ENCODE data around the gene ARHGEF12. TPM values are rescaled to one million over a fixed set of nuclear protein-coding genes. Genes with fewer than 3 reads are reported as not detected.
A peak's percentile ranks its signal among the peaks of the same experiment; 100 is the strongest.

Gene ARHGEF12
- polyA plus RNA-seq, 3 donors, result 0.25 to 0.87 (median 0.27) TPM

DNA sequence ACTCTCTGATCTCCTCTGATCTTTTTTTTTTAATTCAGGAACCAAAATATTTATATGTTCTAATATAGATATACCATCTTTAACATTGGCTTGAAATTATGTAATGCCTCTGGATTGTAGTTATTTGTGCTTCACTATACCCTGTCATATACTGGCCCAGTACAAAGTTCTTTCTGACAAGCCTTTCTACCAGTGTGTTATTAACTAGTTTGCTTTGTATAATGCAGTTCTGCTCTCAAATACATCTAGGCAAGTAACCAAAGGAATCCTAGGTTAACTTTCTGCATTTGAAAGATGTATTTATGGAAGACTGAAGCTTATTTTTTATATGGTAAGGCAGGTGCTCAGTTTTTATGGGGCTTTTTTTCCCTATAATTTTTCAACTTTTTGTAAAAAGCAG is 36.1 kb downstream of the ARHGEF12 start:
- Mint-ChIP-seq H3K36me3 (no peaks in the 10 kb centered on the region), H3K9me3 (peaks cover 0 to 2% (median 0%) of the 10 kb centered on the region in 7 donors), H3K27me3 (ENCODE audit: low read depth in 3 of 3) (peaks cover 25 to 59% (median 57%) of the 10 kb centered on the region in 3 donors), H3K4me3 (no peak overlapping the region), H3K4me1 (no peaks in the 10 kb centered on the region), H3K27ac (no peak overlapping the region)
- DNase-seq, result no peak
- H3K9me3 ChIP-seq (replicated peaks in 1 of 2; ENCODE audit: control insufficient read depth in 1 of 2, insufficient read depth in 1 of 2, low read length in 2 of 2), result no peaks in the 10 kb centered on the region
- peaks cover 39 to 84% of the 10 kb centered on the region in 2 donors for H3K27me3 ChIP-seq (ENCODE audit: control insufficient read depth in 2 of 2, insufficient read depth in 2 of 2, low read length in 2 of 2)
- no peak overlapping the region for H3K4me3 ChIP-seq (replicated peaks in 1 of 3; ENCODE audit: low read depth in 2 of 3, low read length in 3 of 3)
- H3K4me2 ChIP-seq (replicated peaks; ENCODE audit: extremely low read depth, low read length, poor library complexity, severe bottlenecking), result no peak overlapping the region
- H3K27ac ChIP-seq (ENCODE audit: low read depth in 1 of 2, low read length in 2 of 2), result no peak overlapping the region
- H3K9ac ChIP-seq (ENCODE audit: insufficient read depth, low read length, poor library complexity, severe bottlenecking), result no peak overlapping the region
- intact Hi-C loops (cut with micrococcal nuclease), result no loop called here
- no peaks in the 10 kb centered on the region for H4K20me1 ChIP-seq (ENCODE audit: insufficient read depth, low read length)
- TF ChIP-seq, protein P1, sequence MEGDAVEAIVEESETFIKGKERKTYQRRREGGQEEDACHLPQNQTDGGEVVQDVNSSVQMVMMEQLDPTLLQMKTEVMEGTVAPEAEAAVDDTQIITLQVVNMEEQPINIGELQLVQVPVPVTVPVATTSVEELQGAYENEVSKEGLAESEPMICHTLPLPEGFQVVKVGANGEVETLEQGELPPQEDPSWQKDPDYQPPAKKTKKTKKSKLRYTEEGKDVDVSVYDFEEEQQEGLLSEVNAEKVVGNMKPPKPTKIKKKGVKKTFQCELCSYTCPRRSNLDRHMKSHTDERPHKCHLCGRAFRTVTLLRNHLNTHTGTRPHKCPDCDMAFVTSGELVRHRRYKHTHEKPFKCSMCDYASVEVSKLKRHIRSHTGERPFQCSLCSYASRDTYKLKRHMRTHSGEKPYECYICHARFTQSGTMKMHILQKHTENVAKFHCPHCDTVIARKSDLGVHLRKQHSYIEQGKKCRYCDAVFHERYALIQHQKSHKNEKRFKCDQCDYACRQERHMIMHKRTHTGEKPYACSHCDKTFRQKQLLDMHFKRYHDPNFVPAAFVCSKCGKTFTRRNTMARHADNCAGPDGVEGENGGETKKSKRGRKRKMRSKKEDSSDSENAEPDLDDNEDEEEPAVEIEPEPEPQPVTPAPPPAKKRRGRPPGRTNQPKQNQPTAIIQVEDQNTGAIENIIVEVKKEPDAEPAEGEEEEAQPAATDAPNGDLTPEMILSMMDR (IDR thresholded peaks at IDR 0.05), result no peak
- H3K4me1 ChIP-seq (ENCODE audit: control insufficient read depth in 1 of 2, insufficient read depth in 2 of 2, low read length in 2 of 2), result no peaks in the 10 kb centered on the region
- no peaks in the 10 kb centered on the region for H3K79me2 ChIP-seq (ENCODE audit: insufficient read depth, low read length)
- H3K36me3 ChIP-seq (replicated peaks in 1 of 2; ENCODE audit: control insufficient read depth in 1 of 2, insufficient read depth in 2 of 2, low read length in 2 of 2), result no peaks in the 10 kb centered on the region
- H2AFZ ChIP-seq (ENCODE audit: insufficient read depth, low read depth, low read length, poor library complexity, severe bottlenecking), result no peak overlapping the region

GRCh38 chr11:120375076-120375475 is 38.9 kb downstream of the ARHGEF12 start:
- Mint-ChIP-seq H3K4me1 (peaks cover 2% of the 10 kb centered on the region), H3K4me3 (peak overlapping the region in 1 of 2 donors; percentile 37), H3K27ac (no peak overlapping the region), H3K27me3 (ENCODE audit: low read depth in 3 of 3) (peaks cover 11 to 52% (median 48%) of the 10 kb centered on the region in 3 donors), H3K36me3 (no peaks in the 10 kb centered on the region), H3K9me3 (peaks cover 0 to 9% (median 5%) of the 10 kb centered on the region in 7 donors)
- DNase-seq, result no peak
- H3K27ac ChIP-seq (ENCODE audit: low read depth in 1 of 2, low read length in 2 of 2), result no peak overlapping the region
- H4K20me1 ChIP-seq (ENCODE audit: insufficient read depth, low read length), result no peaks in the 10 kb centered on the region
- H3K9me3 ChIP-seq (replicated peaks in 1 of 2; ENCODE audit: control insufficient read depth in 1 of 2, insufficient read depth in 1 of 2, low read length in 2 of 2), result no peaks in the 10 kb centered on the region
- no peak overlapping the region for H2AFZ ChIP-seq (ENCODE audit: insufficient read depth, low read depth, low read length, poor library complexity, severe bottlenecking)
- no peaks in the 10 kb centered on the region for H3K4me1 ChIP-seq (ENCODE audit: control insufficient read depth in 1 of 2, insufficient read depth in 2 of 2, low read length in 2 of 2)
- H3K4me3 ChIP-seq (replicated peaks in 1 of 3; ENCODE audit: low read depth in 2 of 3, low read length in 3 of 3), result no peak overlapping the region
- TF ChIP-seq, protein P1 (IDR thresholded peaks at IDR 0.05), result no peak
- no peak overlapping the region for H3K4me2 ChIP-seq (replicated peaks; ENCODE audit: extremely low read depth, low read length, poor library complexity, severe bottlenecking)
- peaks cover 37 to 68% of the 10 kb centered on the region in 2 donors for H3K27me3 ChIP-seq (ENCODE audit: control insufficient read depth in 2 of 2, insufficient read depth in 2 of 2, low read length in 2 of 2)
- no peaks in the 10 kb centered on the region for H3K36me3 ChIP-seq (replicated peaks in 1 of 2; ENCODE audit: control insufficient read depth in 1 of 2, insufficient read depth in 2 of 2, low read length in 2 of 2)
- no peak overlapping the region for H3K9ac ChIP-seq (ENCODE audit: insufficient read depth, low read length, poor library complexity, severe bottlenecking)
- no peaks in the 10 kb centered on the region for H3K79me2 ChIP-seq (ENCODE audit: insufficient read depth, low read length)
- no CpG with 5 or more reads among the region's 3 CpGs for WGBS (ENCODE audit: insufficient coverage)
- intact Hi-C loops (cut with micrococcal nuclease), result no loop called here
